ENCODE results near the gene TCEAL4.
A peak's percentile ranks its signal among the peaks of the same experiment; 100 is the strongest.
"Not testable (repeated sequence)": the region's sequence is repeated elsewhere in the genome, so short reads cannot be mapped to it uniquely, and the experiment has no call there.

Gene TCEAL4

GRCh38 chrX:103585411-103586313 lies at the start of gene TCEAL4:
TSS of gene TCEAL4 (plus strand) at chrX:103585515. CDS start at chrX:103586676, 1,161 bp downstream.
- DNase-seq, result no peak

DNA sequence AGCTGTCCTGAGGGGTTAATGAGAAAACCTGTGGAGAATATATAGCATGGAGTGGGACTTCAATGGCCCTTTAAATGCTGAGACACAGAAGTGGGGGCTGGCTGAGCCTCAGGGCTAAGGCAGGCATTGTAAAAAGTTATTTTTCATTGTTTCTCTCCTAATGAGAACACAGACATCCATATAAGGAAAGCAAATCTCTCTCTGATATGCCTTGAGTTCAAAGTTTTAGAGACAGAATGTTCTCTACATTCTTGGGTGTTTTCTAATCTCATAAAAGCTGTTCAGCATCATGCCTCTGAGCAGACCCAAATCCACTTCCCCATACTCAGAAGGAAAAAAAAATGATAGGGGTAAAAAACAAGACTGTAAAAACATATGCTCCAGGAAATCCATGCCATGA lies 49.2 kb upstream of the TCEAL4 start:
- DNase-seq, result no peak

DNA sequence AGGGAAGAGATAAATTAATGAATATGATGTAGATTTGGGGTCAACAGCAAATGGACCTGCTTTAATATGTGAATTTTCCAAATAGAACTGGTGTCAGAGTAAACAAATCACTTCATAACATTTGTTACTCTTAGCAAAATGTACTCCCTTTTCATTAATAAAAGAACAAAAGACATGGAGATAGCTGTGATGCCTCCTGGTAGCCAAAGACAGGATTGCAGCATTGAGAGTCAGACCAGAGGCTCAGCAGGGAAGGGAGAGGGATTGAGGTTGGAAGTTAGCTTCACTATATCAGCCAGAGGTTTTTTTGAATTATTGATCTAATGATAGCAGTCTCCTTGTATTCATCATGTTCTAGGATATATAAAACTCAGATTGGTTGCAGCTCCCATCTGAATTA lies 48.6 kb upstream of the TCEAL4 start:
- DNase-seq, result no peak

- no peak for DNase-seq
Measured at GRCh38 chrX:103537871-103538387, 47.4 kb upstream of the TCEAL4 start.

- no peak for DNase-seq
Measured at GRCh38 chrX:103538728-103539127, 46.6 kb upstream of the TCEAL4 start.

DNA sequence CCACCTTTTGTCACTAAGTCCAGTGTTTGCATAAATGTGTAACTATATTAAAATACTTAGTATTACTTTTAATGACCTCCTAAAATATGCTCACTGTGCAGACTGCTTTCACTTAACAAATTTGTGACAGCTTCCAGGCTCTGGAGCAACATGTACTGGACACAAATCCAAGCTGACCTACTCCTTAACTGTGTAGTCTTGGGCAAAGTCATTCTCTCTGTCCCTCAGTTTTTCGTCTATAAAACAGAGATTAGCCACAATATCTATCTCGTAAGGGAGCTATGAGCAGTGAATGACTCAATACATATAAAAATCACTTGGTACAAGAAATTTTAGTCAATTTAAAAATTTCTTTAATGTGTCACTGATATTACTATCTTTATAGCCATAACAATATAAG lies 45.6 kb upstream of the TCEAL4 start:
- DNase-seq, result no peak

- no peak for DNase-seq
Measured at GRCh38 chrX:103540145-103540544, 45.2 kb upstream of the TCEAL4 start.

- no peak for DNase-seq
Measured at GRCh38 chrX:103549916-103550315, 35.4 kb upstream of the TCEAL4 start.

DNA sequence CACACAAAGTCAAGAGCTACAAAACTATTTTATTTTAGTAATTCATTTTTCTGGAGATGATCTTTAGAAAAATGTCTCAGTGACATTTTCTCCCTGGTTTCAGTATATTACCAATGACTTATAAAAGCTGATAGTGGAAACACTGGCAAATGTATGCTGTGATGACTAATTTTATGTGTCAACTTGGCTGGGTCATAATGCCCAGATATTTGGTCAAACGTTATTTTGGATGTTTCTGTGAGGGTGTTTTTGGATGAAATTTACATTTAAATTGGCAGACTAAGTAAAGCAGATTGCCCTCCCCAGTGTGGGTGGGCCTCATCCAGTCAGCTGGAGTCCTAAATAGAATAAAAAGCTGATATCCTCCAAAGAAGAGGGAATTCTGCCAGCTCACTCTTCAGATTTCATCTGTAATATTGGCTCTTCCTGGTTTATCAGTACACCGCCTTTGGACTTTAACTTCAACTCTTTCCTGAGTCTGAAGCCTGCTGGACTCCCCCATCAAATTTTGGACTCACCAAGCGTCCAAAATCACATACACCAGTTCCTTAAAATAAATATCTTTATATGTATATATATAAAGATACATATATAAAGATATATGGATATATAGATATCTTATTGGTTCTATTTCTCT lies 34.8 kb upstream of the TCEAL4 start:
- DNase-seq, result no peak

GRCh38 chrX:103552236-103552635 lies 33.1 kb upstream of the TCEAL4 start:
- no peak for DNase-seq

GRCh38 chrX:103554687-103555424 lies 30.5 kb upstream of the TCEAL4 start:
- peak; percentile 48 for DNase-seq

- no peak for DNase-seq
Measured at GRCh38 chrX:103556963-103557612, 28.2 kb upstream of the TCEAL4 start.

GRCh38 chrX:103560256-103560655 lies 25.1 kb upstream of the TCEAL4 start:
- no peak for DNase-seq

DNA sequence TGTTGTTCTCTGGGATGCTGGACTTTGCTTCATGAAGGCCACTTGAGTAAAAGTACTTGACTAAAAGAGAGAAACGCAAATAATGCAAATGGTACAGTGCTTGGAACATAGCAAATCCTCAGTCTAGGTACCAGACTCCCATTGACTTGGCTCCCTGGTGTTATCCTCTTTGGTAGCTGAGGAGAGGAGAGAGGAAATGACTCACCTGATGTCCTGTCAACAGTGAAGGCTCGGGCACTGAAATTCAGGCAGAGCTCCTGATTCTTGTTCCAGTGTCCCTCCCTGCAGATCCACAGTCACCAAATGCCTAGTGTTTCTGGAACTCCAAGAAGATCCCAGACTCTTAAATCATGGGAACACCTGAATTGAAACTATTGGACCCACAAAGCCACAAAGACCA lies 22.5 kb upstream of the TCEAL4 start:
- DNase-seq, result no peak

DNA sequence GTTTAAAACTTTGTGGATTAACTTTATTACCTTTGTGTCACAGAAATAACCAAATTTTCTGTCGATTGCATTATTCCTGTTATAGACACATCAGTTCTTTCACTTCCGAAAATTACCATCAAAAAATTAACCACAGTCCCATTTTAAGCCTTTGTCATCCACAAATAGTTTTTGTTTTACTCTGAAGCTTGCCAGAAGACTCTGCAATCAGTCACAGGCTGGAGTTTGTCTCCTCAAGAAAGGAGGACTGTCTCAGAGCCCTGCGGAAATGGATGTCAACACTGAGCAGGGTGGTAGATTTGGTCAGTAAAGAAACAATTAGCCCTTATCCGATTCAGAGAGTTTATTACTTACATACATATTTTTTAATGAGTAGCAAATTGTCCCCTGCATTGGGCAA lies 20.1 kb upstream of the TCEAL4 start:
- no peak for DNase-seq

DNA sequence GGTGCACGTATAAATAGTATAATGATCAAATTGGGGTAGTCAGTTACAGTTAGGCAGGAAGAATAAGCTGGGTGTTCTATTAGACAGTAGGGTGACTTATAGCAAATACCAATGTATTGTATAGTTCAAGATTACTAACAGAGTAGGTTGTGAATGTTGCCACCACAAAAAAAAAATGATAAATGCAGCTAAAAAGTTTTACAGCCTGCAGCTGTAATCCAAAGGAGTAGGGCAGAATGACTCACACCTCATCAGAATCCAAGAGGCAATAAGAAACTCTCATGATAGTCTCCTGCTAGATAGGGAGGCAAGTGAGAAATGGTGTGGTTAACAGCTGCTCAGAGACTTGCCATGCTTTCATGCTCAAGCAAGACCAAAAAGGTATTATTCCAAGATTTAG lies 19.6 kb upstream of the TCEAL4 start:
- DNase-seq, result no peak

DNA sequence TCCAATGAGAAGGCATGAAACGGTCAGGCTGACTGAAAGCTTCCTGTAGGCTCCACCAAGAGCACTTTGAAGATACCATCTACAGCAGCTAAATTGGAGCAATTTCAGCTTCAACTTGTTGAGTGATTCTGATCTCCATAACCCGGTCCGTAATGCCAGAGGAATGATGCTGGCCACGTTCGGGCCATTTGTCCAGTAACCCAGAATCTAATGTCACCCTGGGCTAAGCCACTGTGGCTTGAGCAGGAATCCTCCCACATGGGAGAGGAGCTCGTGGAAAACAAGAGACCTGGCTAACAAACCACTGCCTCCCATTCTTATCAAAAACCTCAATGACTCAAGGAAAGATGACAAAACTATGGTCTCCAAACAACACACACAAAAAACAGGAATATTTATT lies 14.2 kb upstream of the TCEAL4 start:
- no peak for DNase-seq

DNA sequence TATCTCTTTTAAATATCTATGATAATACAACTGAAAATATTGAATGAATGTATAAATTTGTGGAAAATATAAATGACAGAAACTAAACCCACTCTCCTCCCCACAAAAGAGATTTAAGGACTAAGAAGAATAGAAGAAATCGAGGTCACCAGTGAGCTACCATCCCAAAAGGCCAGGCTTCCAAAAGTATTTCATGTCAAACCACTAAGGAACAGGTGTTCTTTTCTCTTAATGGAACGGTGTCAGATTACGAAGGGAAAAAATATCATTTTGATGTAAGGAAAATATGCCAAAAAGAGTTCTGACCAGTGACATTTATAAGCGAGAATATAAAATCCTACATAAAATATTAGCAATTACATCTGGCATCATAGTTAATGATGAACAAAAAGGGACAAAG lies 13.6 kb upstream of the TCEAL4 start:
- DNase-seq, result no peak

DNA sequence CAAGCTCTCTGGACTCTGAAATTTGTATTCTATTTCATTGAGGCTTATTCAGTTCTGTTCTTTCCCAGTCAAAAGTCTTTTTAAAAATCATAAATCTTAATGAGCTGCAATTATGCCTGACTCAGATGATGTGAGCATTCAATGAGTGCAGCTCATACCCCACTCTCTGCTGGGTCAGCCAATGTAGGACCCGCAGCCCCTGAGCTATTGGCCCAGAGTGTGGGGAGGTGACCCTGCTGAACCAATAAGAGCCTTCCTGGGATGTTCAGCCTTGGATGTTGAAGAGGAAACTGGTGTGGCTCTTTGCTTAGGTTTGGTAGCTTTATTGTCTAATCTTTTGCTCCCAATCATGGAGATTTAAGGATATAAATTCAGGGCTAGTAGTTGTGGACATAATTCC lies 12.1 kb upstream of the TCEAL4 start:
- no peak for DNase-seq

- no peak for DNase-seq
Measured at GRCh38 chrX:103584596-103584995, 719 bp upstream of the TCEAL4 start.

GRCh38 chrX:103586314-103586646 lies 965 bp downstream of the TCEAL4 start:
- DNase-seq, result no peak

DNA sequence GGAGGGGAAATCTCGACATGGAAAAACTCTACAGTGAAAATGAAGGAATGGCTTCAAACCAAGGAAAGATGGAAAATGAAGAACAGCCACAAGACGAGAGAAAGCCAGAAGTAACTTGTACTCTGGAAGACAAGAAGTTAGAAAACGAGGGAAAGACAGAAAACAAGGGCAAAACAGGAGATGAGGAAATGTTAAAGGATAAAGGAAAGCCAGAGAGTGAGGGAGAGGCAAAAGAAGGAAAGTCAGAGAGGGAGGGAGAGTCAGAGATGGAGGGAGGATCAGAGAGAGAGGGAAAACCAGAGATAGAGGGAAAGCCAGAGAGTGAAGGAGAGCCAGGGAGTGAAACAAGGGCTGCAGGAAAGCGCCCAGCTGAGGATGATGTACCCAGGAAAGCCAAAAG lies 1.3 kb downstream of the TCEAL4 start:
- DNase-seq, result no peak

DNA sequence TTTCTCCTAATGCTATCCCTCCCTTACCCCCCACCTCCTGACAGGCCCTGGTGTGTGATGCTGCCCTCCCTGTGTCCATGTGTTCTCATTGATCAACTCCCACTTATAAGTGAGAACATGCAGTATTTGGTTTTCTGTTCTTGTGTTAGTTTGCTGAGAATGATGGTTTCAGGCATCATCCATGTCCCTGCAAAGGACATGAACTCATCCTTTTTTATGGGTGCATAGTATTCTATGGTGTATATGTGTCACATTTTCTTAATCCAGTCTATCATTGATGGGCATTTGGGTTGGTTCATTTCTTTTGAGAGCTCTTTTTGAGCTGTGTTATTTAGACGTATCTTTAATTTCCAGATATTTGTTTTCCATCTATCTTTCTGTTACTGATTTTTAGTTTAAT lies 7.0 kb downstream of the TCEAL4 start:
- not testable (repeated sequence) for DNase-seq
